Measurements from ENCODE around the gene LCAT. TPM values are rescaled to one million over a fixed set of nuclear protein-coding genes. Genes with fewer than 3 reads are reported as not detected.
A peak's percentile ranks its signal among the peaks of the same experiment; 100 is the strongest.

LCAT gene
- total RNA-seq, 4 donors from 2014 or later: 3.6 to 19.0 (median 4.6) TPM

GRCh38 chr16:67946966-67947558 is 3.1 kb upstream of the LCAT start:
- no peak overlapping the region for H3K4me3 ChIP-seq
- no peaks in the 10 kb centered on the region for H3K9me3 ChIP-seq
- H3K27me3 ChIP-seq: no peaks in the 10 kb centered on the region
- no peak for DNase-seq
- H3K4me1 ChIP-seq: peaks cover 0 to 27% (median 0%) of the 10 kb centered on the region in 4 donors
- peaks cover 0 to 66% (median 0%) of the 10 kb centered on the region in 3 donors for H3K36me3 ChIP-seq
- no peak overlapping the region for H3K27ac ChIP-seq
- TF ChIP-seq POLR2A (IDR thresholded peaks at IDR 0.05): no peak
- TF ChIP-seq, protein P1, sequence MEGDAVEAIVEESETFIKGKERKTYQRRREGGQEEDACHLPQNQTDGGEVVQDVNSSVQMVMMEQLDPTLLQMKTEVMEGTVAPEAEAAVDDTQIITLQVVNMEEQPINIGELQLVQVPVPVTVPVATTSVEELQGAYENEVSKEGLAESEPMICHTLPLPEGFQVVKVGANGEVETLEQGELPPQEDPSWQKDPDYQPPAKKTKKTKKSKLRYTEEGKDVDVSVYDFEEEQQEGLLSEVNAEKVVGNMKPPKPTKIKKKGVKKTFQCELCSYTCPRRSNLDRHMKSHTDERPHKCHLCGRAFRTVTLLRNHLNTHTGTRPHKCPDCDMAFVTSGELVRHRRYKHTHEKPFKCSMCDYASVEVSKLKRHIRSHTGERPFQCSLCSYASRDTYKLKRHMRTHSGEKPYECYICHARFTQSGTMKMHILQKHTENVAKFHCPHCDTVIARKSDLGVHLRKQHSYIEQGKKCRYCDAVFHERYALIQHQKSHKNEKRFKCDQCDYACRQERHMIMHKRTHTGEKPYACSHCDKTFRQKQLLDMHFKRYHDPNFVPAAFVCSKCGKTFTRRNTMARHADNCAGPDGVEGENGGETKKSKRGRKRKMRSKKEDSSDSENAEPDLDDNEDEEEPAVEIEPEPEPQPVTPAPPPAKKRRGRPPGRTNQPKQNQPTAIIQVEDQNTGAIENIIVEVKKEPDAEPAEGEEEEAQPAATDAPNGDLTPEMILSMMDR (IDR thresholded peaks at IDR 0.05): no peak

- H3K4me1 ChIP-seq: peaks cover 0 to 23% (median 0%) of the 10 kb centered on the region in 4 donors
- TF ChIP-seq, protein P1 (IDR thresholded peaks at IDR 0.05): no peak
- TF ChIP-seq POLR2A (IDR thresholded peaks at IDR 0.05): no peak
- no peak overlapping the region for H3K4me3 ChIP-seq
- no peak overlapping the region for H3K27ac ChIP-seq
- H3K36me3 ChIP-seq: peaks cover 0 to 59% (median 0%) of the 10 kb centered on the region in 3 donors
- H3K27me3 ChIP-seq: no peaks in the 10 kb centered on the region
- no peaks in the 10 kb centered on the region for H3K9me3 ChIP-seq
- DNase-seq: no peak
Observed at GRCh38 chr16:67946128-67946569, 2.2 kb upstream of the LCAT start.

DNA sequence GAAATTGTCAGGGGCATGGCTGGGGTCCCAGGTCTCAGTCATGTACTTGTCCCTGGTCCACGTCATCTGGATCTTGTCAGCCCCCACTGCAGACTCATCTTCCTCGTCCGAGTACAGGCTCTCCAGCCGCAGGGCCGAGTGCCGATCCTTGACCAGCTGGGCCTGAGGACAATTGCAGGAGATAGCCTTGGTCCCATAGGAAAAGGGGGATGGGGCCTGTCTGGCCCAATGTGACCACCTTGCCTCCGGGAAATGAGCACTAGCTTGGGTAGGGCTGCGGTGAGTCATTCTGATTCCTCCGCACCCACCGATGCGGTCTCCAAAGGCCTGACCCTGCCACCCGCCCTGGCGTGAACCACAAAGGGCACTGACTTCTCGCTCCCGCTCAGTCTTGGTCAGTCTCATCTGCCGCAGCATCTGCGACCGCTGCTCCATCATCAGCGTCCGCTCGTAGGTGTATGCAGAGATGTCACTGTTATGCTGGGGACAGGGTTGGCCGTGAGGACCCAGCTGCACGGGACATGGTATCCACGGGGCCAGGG is 1.5 kb upstream of the LCAT start:
- no peak for DNase-seq
- peaks cover 0 to 23% (median 0%) of the 10 kb centered on the region in 4 donors for H3K4me1 ChIP-seq
- TF ChIP-seq, protein P1 (IDR thresholded peaks at IDR 0.05): no peak
- TF ChIP-seq POLR2A (IDR thresholded peaks at IDR 0.05): no peak
- H3K27me3 ChIP-seq: no peaks in the 10 kb centered on the region
- peak overlapping the region in 1 of 4 donors; percentile 64 for H3K27ac ChIP-seq
- H3K36me3 ChIP-seq: peaks cover 0 to 53% (median 0%) of the 10 kb centered on the region in 3 donors
- H3K9me3 ChIP-seq: no peaks in the 10 kb centered on the region
- no peak overlapping the region for H3K4me3 ChIP-seq

GRCh38 chr16:67944690-67945391 is 921 bp upstream of the LCAT start:
- Histone ChIP-seq H3K4me1 (peaks cover 0 to 30% (median 3%) of the 10 kb centered on the region in 4 donors), H3K9me3 (no peaks in the 10 kb centered on the region), H3K36me3 (peaks cover 0 to 48% (median 0%) of the 10 kb centered on the region in 3 donors), H3K27ac (peak overlapping the region; percentile 10 to 72 (median 43)), H3K27me3 (no peaks in the 10 kb centered on the region), H3K4me3 (no peak overlapping the region)
- no peak for TF ChIP-seq POLR2A (IDR thresholded peaks at IDR 0.05)
- TF ChIP-seq, protein P1 (IDR thresholded peaks at IDR 0.05): no peak
- DNase-seq: no peak

DNA sequence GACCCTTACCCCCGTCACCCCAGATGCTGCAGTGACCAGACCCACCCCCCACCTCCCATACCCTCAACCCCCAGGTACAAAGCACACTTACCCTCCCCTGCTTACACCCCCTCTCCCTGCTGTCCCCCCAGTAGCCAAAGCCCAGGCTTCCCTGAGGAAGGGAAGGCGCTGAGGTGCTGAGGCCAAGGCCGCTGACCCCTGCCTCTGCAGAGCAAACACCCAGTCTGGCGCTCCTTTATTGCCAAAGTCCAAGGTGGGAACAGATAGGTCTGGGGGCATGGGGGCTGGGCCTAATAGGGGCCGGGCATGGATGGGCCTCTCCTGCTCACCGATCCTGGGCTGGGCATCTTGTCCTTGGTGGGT is 683 bp downstream of the LCAT start:
- DNase-seq: no peak
- H3K36me3 ChIP-seq: peaks cover 0 to 46% (median 0%) of the 10 kb centered on the region in 3 donors
- peaks cover 0 to 33% (median 6%) of the 10 kb centered on the region in 4 donors for H3K4me1 ChIP-seq
- no peak overlapping the region for H3K4me3 ChIP-seq
- peak overlapping the region in 2 of 4 donors; percentile 19 to 72 for H3K27ac ChIP-seq
- H3K27me3 ChIP-seq: no peaks in the 10 kb centered on the region
- no peaks in the 10 kb centered on the region for H3K9me3 ChIP-seq
- TF ChIP-seq, protein P1 (IDR thresholded peaks at IDR 0.05): no peak
- TF ChIP-seq POLR2A (IDR thresholded peaks at IDR 0.05): no peak

Data from Peyer's patch (tissue), 4 donors.